Mesothelial cell of epicardium (in vitro differentiated cells): Measurements from ENCODE around the gene ALG12. TPM values are rescaled to one million over a fixed set of nuclear protein-coding genes. Genes with fewer than 3 reads are reported as not detected.

Source experiments
- DNase-seq, 2 experiments: peaks; one replicate each; pipeline ENCODE4 v3.0.0; 2021; ENCODE audit warnings: low spot score in 2 of 2; ENCODE audit not compliant: unreplicated experiment in 2 of 2
- H3K27ac Mint-ChIP-seq: 2 replicates; pipeline ENCODE4 v1.8.0; 2021; ENCODE audit warnings: mixed read lengths
- H3K27me3 Mint-ChIP-seq: 2 replicates; pipeline ENCODE4 v1.8.0; 2021; ENCODE audit warnings: low read depth, mixed read lengths
- H3K36me3 Mint-ChIP-seq: 2 replicates; pipeline ENCODE4 v1.8.0; 2021; ENCODE audit warnings: mixed read lengths
- H3K4me1 Mint-ChIP-seq: 2 replicates; pipeline ENCODE4 v1.8.0; 2021; ENCODE audit warnings: mixed read lengths
- H3K4me3 Mint-ChIP-seq: 2 replicates; pipeline ENCODE4 v1.8.0; 2021; ENCODE audit warnings: mild to moderate bottlenecking, moderate library complexity, mixed read lengths
- H3K9me3 Mint-ChIP-seq: 2 replicates; pipeline ENCODE4 v1.8.0; 2021; ENCODE audit warnings: mixed read lengths
- CTCF ChIP-seq: fragments of 200-600 bp; sonication (generic); IDR thresholded peaks from one replicate; pipeline ENCODE4 v1.5.0; 2021; ENCODE audit warnings: antibody characterized with exemption; ENCODE audit not compliant: unreplicated experiment
- total RNA-seq: library from RNA; stranded (reverse); gene quantifications from 3 replicates; pipeline ENCODE4 v1.2.1, GENCODE V29; 2021

ALG12 gene
- total RNA-seq, 1 donor from 2014 or later, result 26.4 TPM

GRCh38 chr22:49958931-49959781 is 40.9 kb upstream of the ALG12 start:
- TF ChIP-seq CTCF, result no peak
- Mint-ChIP-seq H3K27me3 (no peaks in the 10 kb centered on the region), H3K36me3 (peaks cover 3% of the 10 kb centered on the region), H3K9me3 (no peaks in the 10 kb centered on the region), H3K4me1 (peaks cover 42% of the 10 kb centered on the region), H3K4me3 (peak overlapping the region; percentile 53), H3K27ac (peak overlapping the region; percentile 34)
- no peak for DNase-seq

GRCh38 chr22:49958366-49958921 is 40.2 kb upstream of the ALG12 start:
- no peaks in the 10 kb centered on the region for H3K27me3 Mint-ChIP-seq
- TF ChIP-seq CTCF, result no peak
- peak overlapping the region; percentile 53 for H3K4me3 Mint-ChIP-seq
- peaks cover 37% of the 10 kb centered on the region for H3K4me1 Mint-ChIP-seq
- H3K27ac Mint-ChIP-seq, result peak overlapping the region; percentile 53
- DNase-seq, result no peak
- H3K9me3 Mint-ChIP-seq, result no peaks in the 10 kb centered on the region
- H3K36me3 Mint-ChIP-seq, result no peaks in the 10 kb centered on the region

GRCh38 chr22:49957826-49958365 is 39.7 kb upstream of the ALG12 start:
- Mint-ChIP-seq H3K27me3 (no peaks in the 10 kb centered on the region), H3K27ac (peak overlapping the region; percentile 53), H3K9me3 (no peaks in the 10 kb centered on the region), H3K36me3 (no peaks in the 10 kb centered on the region), H3K4me3 (no peak overlapping the region), H3K4me1 (peaks cover 34% of the 10 kb centered on the region)
- no peak for DNase-seq
- TF ChIP-seq CTCF, result no peak

GRCh38 chr22:49956914-49957825 is 38.9 kb upstream of the ALG12 start:
- Mint-ChIP-seq H3K27ac (peak overlapping the region; percentile 67), H3K27me3 (no peaks in the 10 kb centered on the region), H3K9me3 (no peaks in the 10 kb centered on the region), H3K36me3 (no peaks in the 10 kb centered on the region), H3K4me3 (no peak overlapping the region), H3K4me1 (peaks cover 38% of the 10 kb centered on the region)
- DNase-seq, result no peak
- TF ChIP-seq CTCF, result no peak

GRCh38 chr22:49956418-49956770 is 38.2 kb upstream of the ALG12 start:
- H3K27me3 Mint-ChIP-seq, result no peaks in the 10 kb centered on the region
- DNase-seq, result no peak
- no peak overlapping the region for H3K4me3 Mint-ChIP-seq
- peak overlapping the region; percentile 67 for H3K27ac Mint-ChIP-seq
- H3K4me1 Mint-ChIP-seq, result peaks cover 42% of the 10 kb centered on the region
- TF ChIP-seq CTCF, result no peak
- no peaks in the 10 kb centered on the region for H3K36me3 Mint-ChIP-seq
- H3K9me3 Mint-ChIP-seq, result no peaks in the 10 kb centered on the region
